H9 (cell line): Measurements from ENCODE around the gene BLOC1S1. TPM values are rescaled to one million over a fixed set of nuclear protein-coding genes. Genes with fewer than 3 reads are reported as not detected.

Experiments
- DNase-seq: peaks from one replicate; pipeline ENCODE4 v3.0.0-alpha.2; 2017
- H2AFZ ChIP-seq: one replicate; pipeline ENCODE4 v1.6.1; 2013; ENCODE audit warnings: mild to moderate bottlenecking, low read length, control low read depth, moderate library complexity
- H2AK5ac ChIP-seq: 2 replicates; pipeline ENCODE4 v1.6.1; 2013; ENCODE audit warnings: low read length, control low read depth, mixed read lengths; ENCODE audit not compliant: insufficient read length
- H2BK120ac ChIP-seq: one replicate; pipeline ENCODE4 v1.6.1; 2013; ENCODE audit warnings: low read depth, mild to moderate bottlenecking, low read length, control low read depth, inconsistent platforms; ENCODE audit not compliant: poor library complexity, severe bottlenecking
- H2BK12ac ChIP-seq: 2 replicates; pipeline ENCODE4 v1.6.1; 2013; ENCODE audit warnings: low read length, control low read depth, mixed read lengths, low read depth; ENCODE audit not compliant: insufficient read length
- H2BK15ac ChIP-seq: 2 replicates; pipeline ENCODE4 v1.6.1; 2013; ENCODE audit warnings: low read depth, low read length, control low read depth
- H2BK20ac ChIP-seq: one replicate; pipeline ENCODE4 v1.6.1; 2013; ENCODE audit warnings: low read depth, mild to moderate bottlenecking, low read length, control low read depth, inconsistent platforms; ENCODE audit not compliant: poor library complexity, severe bottlenecking
- H2BK5ac ChIP-seq: 2 replicates; pipeline ENCODE4 v1.6.1; 2013; ENCODE audit warnings: low read length, control low read depth, mixed read lengths; ENCODE audit not compliant: insufficient read length
- H3K14ac ChIP-seq: 2 replicates; pipeline ENCODE4 v1.6.1; 2013; ENCODE audit warnings: low read length, control low read depth; ENCODE audit not compliant: insufficient read depth
- H3K18ac ChIP-seq: 2 replicates; pipeline ENCODE4 v1.6.1; 2013; ENCODE audit warnings: low read depth, mild to moderate bottlenecking, mixed read lengths, low read length, control low read depth; ENCODE audit not compliant: insufficient read length
- H3K23ac ChIP-seq: 2 replicates; pipeline ENCODE4 v1.6.1; 2013; ENCODE audit warnings: low read length, control low read depth, mixed read lengths, low read depth; ENCODE audit not compliant: insufficient read length
- H3K23me2 ChIP-seq: 2 replicates; pipeline ENCODE4 v1.6.1; 2013; ENCODE audit warnings: low read depth, mild to moderate bottlenecking, mixed read lengths, low read length, control low read depth; ENCODE audit not compliant: insufficient read length, poor library complexity, severe bottlenecking
- H3K27ac ChIP-seq: 2 replicates; pipeline ENCODE4 v1.5.1; 2013; ENCODE audit warnings: low read length, control low read depth, mixed read lengths, low read depth; ENCODE audit not compliant: insufficient read length
- H3K27me3 ChIP-seq: 2 replicates; pipeline ENCODE4 v1.6.1; 2013; ENCODE audit warnings: low read length, control low read depth, inconsistent platforms; ENCODE audit not compliant: insufficient read depth
- H3K4ac ChIP-seq: 2 replicates; pipeline ENCODE4 v1.6.1; 2013; ENCODE audit warnings: low read depth, mild to moderate bottlenecking, control low read depth, inconsistent platforms, low read length, moderate library complexity
- H3K4me1 ChIP-seq: 2 replicates; pipeline ENCODE4 v1.6.1; 2013; ENCODE audit warnings: low read length, control low read depth, inconsistent platforms; ENCODE audit not compliant: insufficient read depth
- H3K4me2 ChIP-seq: 2 replicates; pipeline ENCODE4 v1.6.1; 2013; ENCODE audit warnings: low read length, control low read depth, mixed read lengths; ENCODE audit not compliant: insufficient read length, insufficient read depth
- H3K56ac ChIP-seq: 2 replicates; pipeline ENCODE4 v1.6.1; 2013; ENCODE audit warnings: low read depth, mild to moderate bottlenecking, mixed read lengths, low read length, control low read depth; ENCODE audit not compliant: insufficient read length
- H3K79me1 ChIP-seq: 2 replicates; pipeline ENCODE4 v1.6.1; 2013; ENCODE audit warnings: low read depth, mild to moderate bottlenecking, moderate library complexity, low read length, control low read depth, inconsistent platforms; ENCODE audit not compliant: insufficient read depth, poor library complexity, severe bottlenecking
- H3K79me2 ChIP-seq: 2 replicates; pipeline ENCODE4 v1.6.1; 2013; ENCODE audit warnings: low read length, control low read depth, inconsistent platforms; ENCODE audit not compliant: insufficient read depth
- H3K9ac ChIP-seq: 2 replicates; pipeline ENCODE4 v1.6.1; 2013; ENCODE audit warnings: low read length, control low read depth, mixed read lengths; ENCODE audit not compliant: insufficient read length; ENCODE audit errors: extremely low read depth
- H3K9me3 ChIP-seq: one replicate; pipeline ENCODE4 v1.6.1; 2013; ENCODE audit warnings: low read depth, low read length, inconsistent platforms; ENCODE audit not compliant: control insufficient read depth
- H3T11ph ChIP-seq: one replicate; pipeline ENCODE4 v1.6.1; 2013; ENCODE audit warnings: mild to moderate bottlenecking, low read length, control low read depth, inconsistent platforms
- H4K20me1 ChIP-seq: one replicate; pipeline ENCODE4 v1.6.1; 2013; ENCODE audit not compliant: control insufficient read depth, insufficient read length, insufficient read depth
- H4K5ac ChIP-seq: 2 replicates; pipeline ENCODE4 v1.6.1; 2013; ENCODE audit warnings: low read depth, mild to moderate bottlenecking, mixed read lengths, low read length, control low read depth; ENCODE audit not compliant: insufficient read length
- H4K8ac ChIP-seq: replicated peaks from 2 replicates; pipeline ENCODE4 v1.6.1; 2013; ENCODE audit warnings: low read length, control low read depth, mixed read lengths, low read depth; ENCODE audit not compliant: insufficient read length
- H4K91ac ChIP-seq: 2 replicates; pipeline ENCODE4 v1.6.1; 2013; ENCODE audit warnings: low read depth, mild to moderate bottlenecking, moderate library complexity, mixed read lengths, low read length, control low read depth; ENCODE audit not compliant: insufficient read length
- H3K27ac Mint-ChIP-seq, 3 experiments: 2 replicates in 2 of 3; 3 replicates in 1 of 3; pipeline ENCODE4 v1.8.0; 2020 to 2021; ENCODE audit warnings: mixed read lengths in 3 of 3, mild to moderate bottlenecking in 1 of 3, moderate library complexity in 1 of 3
- H3K27me3 Mint-ChIP-seq: 2 replicates; pipeline ENCODE4 v1.8.0; 2021; ENCODE audit warnings: low read depth, mild to moderate bottlenecking, moderate library complexity, mixed read lengths
- H3K36me3 Mint-ChIP-seq, 3 experiments: 2 replicates in 2 of 3; 3 replicates in 1 of 3; pipeline ENCODE4 v1.8.0; 2020 to 2021; ENCODE audit warnings: low read depth in 3 of 3, mixed read lengths in 3 of 3; ENCODE audit not compliant: insufficient read depth in 1 of 3
- H3K4me1 Mint-ChIP-seq, 2 experiments: 2 replicates each; pipeline ENCODE4 v1.8.0; 2020; ENCODE audit warnings: mixed read lengths in 2 of 2
- H3K4me3 Mint-ChIP-seq, 2 experiments: 2 replicates in 1 of 2; 3 replicates in 1 of 2; pipeline ENCODE4 v1.8.0; 2020 to 2021; ENCODE audit warnings: mild to moderate bottlenecking in 2 of 2, mixed read lengths in 2 of 2, moderate library complexity in 1 of 2
- H3K9me3 Mint-ChIP-seq, 2 experiments: 2 replicates in 1 of 2; 3 replicates in 1 of 2; pipeline ENCODE4 v1.8.0; 2020; ENCODE audit warnings: mild to moderate bottlenecking in 2 of 2, mixed read lengths in 2 of 2, moderate library complexity in 1 of 2
- WGBS: extraction: QIAGEN DNeasy Blood & Tissue Kit; methylation state at CpG from one replicate; pipeline ENCODE4 v1.1.7; 2013; ENCODE audit warnings: missing lambda C conversion rate, low lambda C conversion rate, mixed read lengths; ENCODE audit not compliant: insufficient read length; ENCODE audit errors: extremely low coverage; 5-methylcytosine and 5-hydroxymethylcytosine counted together
- total RNA-seq: library from RNA; stranded (reverse); gene quantifications from 2 replicates; pipeline ENCODE4 v1.2.1, GENCODE V29; 2021
- TF ChIP-seq, protein P1 (sequence below): fragments of 200-600 bp; sonication (generic); conservative IDR thresholded peaks from 3 replicates; pipeline ENCODE4 v1.8.0; 2021; ENCODE audit warnings: antibody characterized with exemption, mild to moderate bottlenecking

The BLOC1S1 gene
- total RNA-seq, 1 experiment from 2014 or later, result 108 TPM

DNA sequence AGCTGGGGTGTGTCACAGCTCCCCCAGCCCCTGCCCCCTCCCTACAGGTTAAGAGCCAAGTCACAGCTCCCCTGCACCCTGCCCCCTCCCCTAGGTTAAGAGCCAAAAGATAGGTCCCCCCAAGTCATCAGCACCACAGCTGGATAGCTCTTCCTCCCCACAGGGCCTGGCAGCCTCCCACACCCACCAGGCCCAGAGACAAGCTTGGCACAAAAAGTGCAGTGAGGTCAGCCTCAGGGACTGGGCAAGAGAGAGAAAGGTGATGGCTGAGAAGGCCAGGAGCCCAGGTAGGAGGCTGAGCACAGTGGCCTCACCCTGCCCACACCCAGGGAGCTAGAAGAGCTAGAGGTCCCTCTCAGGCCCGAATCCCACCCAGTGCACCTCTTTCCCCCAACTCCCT is 16.9 kb upstream of the BLOC1S1 start:
- Mint-ChIP-seq H3K27ac (no peak overlapping the region; a peak in 1 of 7 replicates), H3K4me3 (no peak overlapping the region), H3K27me3 (no peaks in the 10 kb centered on the region), H3K9me3 (no peaks in the 10 kb centered on the region), H3K4me1 (no peaks in the 10 kb centered on the region), H3K36me3 (peaks cover 21 to 48% (median 43%) of the 10 kb centered on the region in 3 experiments)
- no peak for DNase-seq
- Histone ChIP-seq H3K4me2 (no peak overlapping the region), H3K56ac (no peak overlapping the region), H2BK20ac (no peak overlapping the region), H4K8ac (no peak overlapping the region), H3K27me3 (no peaks in the 10 kb centered on the region; the same call in 1 of the 2 replicates), H3K4ac (no peak overlapping the region), H2BK5ac (no peak overlapping the region), H3K4me1 (no peaks in the 10 kb centered on the region), H3K79me2 (no peaks in the 10 kb centered on the region), H4K91ac (no peak overlapping the region), H3K18ac (no peak overlapping the region), H2BK12ac (no peak overlapping the region), H4K20me1 (no peaks in the 10 kb centered on the region), H3K14ac (no peak overlapping the region), H3K79me1 (no peaks in the 10 kb centered on the region), H2BK15ac (no peak overlapping the region), H3T11ph (no peak overlapping the region), H2AK5ac (no peak overlapping the region), H3K9me3 (no peaks in the 10 kb centered on the region), H3K9ac (no peak overlapping the region), H3K27ac (no peak overlapping the region), H3K23ac (no peak overlapping the region), H2AFZ (no peak overlapping the region), H3K23me2 (no peaks in the 10 kb centered on the region), H4K5ac (no peak overlapping the region), H2BK120ac (no peak overlapping the region)
- TF ChIP-seq, protein P1, sequence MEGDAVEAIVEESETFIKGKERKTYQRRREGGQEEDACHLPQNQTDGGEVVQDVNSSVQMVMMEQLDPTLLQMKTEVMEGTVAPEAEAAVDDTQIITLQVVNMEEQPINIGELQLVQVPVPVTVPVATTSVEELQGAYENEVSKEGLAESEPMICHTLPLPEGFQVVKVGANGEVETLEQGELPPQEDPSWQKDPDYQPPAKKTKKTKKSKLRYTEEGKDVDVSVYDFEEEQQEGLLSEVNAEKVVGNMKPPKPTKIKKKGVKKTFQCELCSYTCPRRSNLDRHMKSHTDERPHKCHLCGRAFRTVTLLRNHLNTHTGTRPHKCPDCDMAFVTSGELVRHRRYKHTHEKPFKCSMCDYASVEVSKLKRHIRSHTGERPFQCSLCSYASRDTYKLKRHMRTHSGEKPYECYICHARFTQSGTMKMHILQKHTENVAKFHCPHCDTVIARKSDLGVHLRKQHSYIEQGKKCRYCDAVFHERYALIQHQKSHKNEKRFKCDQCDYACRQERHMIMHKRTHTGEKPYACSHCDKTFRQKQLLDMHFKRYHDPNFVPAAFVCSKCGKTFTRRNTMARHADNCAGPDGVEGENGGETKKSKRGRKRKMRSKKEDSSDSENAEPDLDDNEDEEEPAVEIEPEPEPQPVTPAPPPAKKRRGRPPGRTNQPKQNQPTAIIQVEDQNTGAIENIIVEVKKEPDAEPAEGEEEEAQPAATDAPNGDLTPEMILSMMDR, result no peak
- no CpG with 5 or more reads among the region's 1 CpG for WGBS
